Measurements from ENCODE around the gene CSNK1G3. TPM values are rescaled to one million over a fixed set of nuclear protein-coding genes. Genes with fewer than 3 reads are reported as not detected.

The CSNK1G3 gene
- total RNA-seq, 1 donor from 2014 or later, result 82.7 TPM

- ATAC-seq (ENCODE audit: low read depth) (peak; percentile 55), DNase-seq (no peak)
- Mint-ChIP-seq H3K4me1 (peaks cover 90% of the 10 kb centered on the region), H3K4me3 (peak overlapping the region; percentile 53), H3K9me3 (peaks cover 2% of the 10 kb centered on the region), H3K27me3 (no peaks in the 10 kb centered on the region), H3K27ac (peak overlapping the region; percentile 61), H3K36me3 (ENCODE audit: low read depth) (peaks cover 5% of the 10 kb centered on the region)
- ChIA-PET POLR2A (interaction anchor here (1.4 to 1.5 kb wide), 2 partner anchors 9 to 101 kb away, joined by 3 to 11 read pairs; partner anchors contain the start of gene CSNK1G3), CTCF (no interaction called here)
- intact Hi-C loops (cut with micrococcal nuclease), result loop anchor here (1.0 to 5.0 kb wide), 3 partner anchors 8 to 67 kb away; partner anchors contain the start of gene CSNK1G3
- no peak for TF ChIP-seq CTCF (IDR thresholded peaks at IDR 0.05)
These were observed 8.8 kb downstream of the CSNK1G3 start for GRCh38 chr5:123520677-123521247.

GRCh38 chr5:123524146-123524545 lies 12.2 kb downstream of the CSNK1G3 start:
- ATAC-seq (ENCODE audit: low read depth) (no peak), DNase-seq (no peak)
- ChIA-PET POLR2A (no interaction called here), CTCF (no interaction called here)
- intact Hi-C loops (cut with micrococcal nuclease), result loop anchor here (5.0 kb wide), 1 partner anchor 63 kb away; no protein-coding TSS in a partner anchor
- Mint-ChIP-seq H3K27me3 (no peaks in the 10 kb centered on the region), H3K4me1 (peaks cover 84% of the 10 kb centered on the region), H3K36me3 (ENCODE audit: low read depth) (peaks cover 5% of the 10 kb centered on the region), H3K27ac (peak overlapping the region; percentile 38), H3K9me3 (peaks cover 2% of the 10 kb centered on the region), H3K4me3 (peak overlapping the region; percentile 35)
- no peak for TF ChIP-seq CTCF (IDR thresholded peaks at IDR 0.05)

GRCh38 chr5:123527190-123527589 lies 15.2 kb downstream of the CSNK1G3 start:
- Mint-ChIP-seq H3K4me1 (peaks cover 76% of the 10 kb centered on the region), H3K27ac (no peak overlapping the region), H3K27me3 (no peaks in the 10 kb centered on the region), H3K36me3 (ENCODE audit: low read depth) (peaks cover 3% of the 10 kb centered on the region), H3K9me3 (peaks cover 2% of the 10 kb centered on the region), H3K4me3 (no peak overlapping the region)
- POLR2A ChIA-PET, result interaction anchor here (0.7 to 1.1 kb wide), 4 partner anchors 14 to 66 kb away, joined by 3 to 5 read pairs (median 4); no protein-coding TSS in a partner anchor
- CTCF ChIA-PET, result interaction anchor here (1.2 kb wide), 1 partner anchor 104 kb away, joined by 3 read pairs; the partner anchor contains the start of gene CEP120
- TF ChIP-seq CTCF (IDR thresholded peaks at IDR 0.05), result no peak
- intact Hi-C loops (cut with micrococcal nuclease), result loop anchor here (1.0 to 2.0 kb wide), 2 partner anchors 9 to 16 kb away; no protein-coding TSS in a partner anchor
- DNase-seq, result no peak
- no peak for ATAC-seq (ENCODE audit: low read depth)

- DNase-seq (no peak), ATAC-seq (ENCODE audit: low read depth) (no peak)
- peaks cover 3% of the 10 kb centered on the region for H3K36me3 Mint-ChIP-seq (ENCODE audit: low read depth)
- no peaks in the 10 kb centered on the region for H3K27me3 Mint-ChIP-seq
- H3K27ac Mint-ChIP-seq, result no peak overlapping the region
- H3K4me1 Mint-ChIP-seq, result peaks cover 77% of the 10 kb centered on the region
- ChIA-PET POLR2A (interaction anchor here (1.1 to 1.2 kb wide), 2 partner anchors 16 to 18 kb away, joined by 3 to 5 read pairs; partner anchors contain the start of gene CSNK1G3), CTCF (interaction anchor here (1.2 kb wide), 1 partner anchor 105 kb away, joined by 3 read pairs; the partner anchor contains the start of gene CEP120)
- H3K4me3 Mint-ChIP-seq, result no peak overlapping the region
- H3K9me3 Mint-ChIP-seq, result peaks cover 2% of the 10 kb centered on the region
- intact Hi-C loops (cut with micrococcal nuclease), result loop anchor here (2.0 kb wide), 1 partner anchor 15 kb away; the partner anchor contains the start of gene CSNK1G3
- no peak for TF ChIP-seq CTCF (IDR thresholded peaks at IDR 0.05)
These were observed 16.1 kb downstream of the CSNK1G3 start for GRCh38 chr5:123528065-123528464.

- DNase-seq, result no peak
- POLR2A ChIA-PET, result interaction anchor here (1.2 kb wide), 1 partner anchor 17 kb away, joined by 5 read pairs; the partner anchor contains the start of gene CSNK1G3
- no peak overlapping the region for H3K27ac Mint-ChIP-seq
- no peaks in the 10 kb centered on the region for H3K27me3 Mint-ChIP-seq
- intact Hi-C loops (cut with micrococcal nuclease), result loop anchor here (2.0 kb wide), 1 partner anchor 16 kb away; the partner anchor contains the start of gene CSNK1G3
- H3K4me1 Mint-ChIP-seq, result peaks cover 73% of the 10 kb centered on the region
- no peak overlapping the region for H3K4me3 Mint-ChIP-seq
- peaks cover 3% of the 10 kb centered on the region for H3K36me3 Mint-ChIP-seq (ENCODE audit: low read depth)
- peaks cover 2% of the 10 kb centered on the region for H3K9me3 Mint-ChIP-seq
- CTCF ChIA-PET, result no interaction called here
- ATAC-seq (ENCODE audit: low read depth), result no peak
- no peak for TF ChIP-seq CTCF (IDR thresholded peaks at IDR 0.05)
These were observed 16.9 kb downstream of the CSNK1G3 start for GRCh38 chr5:123528878-123529277.
